ENCODE data around the gene ELP6. TPM values are rescaled to one million over a fixed set of nuclear protein-coding genes. Genes with fewer than 3 reads are reported as not detected.
"Not testable (repeated sequence)": the region's sequence is repeated elsewhere in the genome, so short reads cannot be mapped to it uniquely, and the experiment has no call there.

The ELP6 gene
- total RNA-seq, 4 donors from 2014 or later = 14.8 to 31.2 (median 23.8) TPM

DNA sequence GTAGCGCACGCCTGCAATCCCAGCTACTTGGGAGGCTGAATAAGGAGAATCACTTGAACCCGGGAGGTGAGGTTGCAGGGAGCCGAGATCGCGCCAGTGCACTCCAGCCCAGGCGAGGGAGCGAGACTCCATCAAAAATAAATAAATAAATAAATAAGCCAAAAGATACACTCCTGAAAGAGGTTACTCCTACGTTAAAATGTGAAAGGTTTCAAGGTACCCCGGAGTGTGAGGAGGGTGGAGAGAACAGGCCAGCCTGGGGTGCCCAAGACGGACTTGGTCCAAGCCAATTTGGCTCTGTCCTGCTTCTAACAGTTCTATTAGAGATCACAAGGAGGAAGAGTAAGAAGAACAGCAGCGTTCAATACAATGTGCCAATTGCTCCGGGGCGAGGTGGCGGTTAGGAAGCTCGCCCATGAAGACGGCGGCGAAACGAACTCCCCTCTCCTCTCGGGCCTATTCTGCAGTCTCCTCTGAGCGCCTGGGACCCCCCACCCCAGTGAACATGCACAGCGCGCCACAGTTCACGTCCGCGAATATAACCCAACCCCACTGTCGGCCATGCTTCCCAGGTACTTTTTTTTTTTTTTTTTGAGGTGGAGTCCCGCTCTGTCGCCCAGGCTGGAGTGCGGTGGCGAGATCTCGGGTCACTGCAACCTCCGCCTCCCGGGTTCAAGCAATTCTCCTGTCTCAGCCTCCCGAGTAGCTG is 942 bp downstream of the ELP6 start:
- no peak for ATAC-seq (ENCODE audit: low FRiP score)
- no peak for DNase-seq (ENCODE audit: low spot score)
- TF ChIP-seq, protein P1, sequence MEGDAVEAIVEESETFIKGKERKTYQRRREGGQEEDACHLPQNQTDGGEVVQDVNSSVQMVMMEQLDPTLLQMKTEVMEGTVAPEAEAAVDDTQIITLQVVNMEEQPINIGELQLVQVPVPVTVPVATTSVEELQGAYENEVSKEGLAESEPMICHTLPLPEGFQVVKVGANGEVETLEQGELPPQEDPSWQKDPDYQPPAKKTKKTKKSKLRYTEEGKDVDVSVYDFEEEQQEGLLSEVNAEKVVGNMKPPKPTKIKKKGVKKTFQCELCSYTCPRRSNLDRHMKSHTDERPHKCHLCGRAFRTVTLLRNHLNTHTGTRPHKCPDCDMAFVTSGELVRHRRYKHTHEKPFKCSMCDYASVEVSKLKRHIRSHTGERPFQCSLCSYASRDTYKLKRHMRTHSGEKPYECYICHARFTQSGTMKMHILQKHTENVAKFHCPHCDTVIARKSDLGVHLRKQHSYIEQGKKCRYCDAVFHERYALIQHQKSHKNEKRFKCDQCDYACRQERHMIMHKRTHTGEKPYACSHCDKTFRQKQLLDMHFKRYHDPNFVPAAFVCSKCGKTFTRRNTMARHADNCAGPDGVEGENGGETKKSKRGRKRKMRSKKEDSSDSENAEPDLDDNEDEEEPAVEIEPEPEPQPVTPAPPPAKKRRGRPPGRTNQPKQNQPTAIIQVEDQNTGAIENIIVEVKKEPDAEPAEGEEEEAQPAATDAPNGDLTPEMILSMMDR (IDR thresholded peaks at IDR 0.05) = no peak

DNA sequence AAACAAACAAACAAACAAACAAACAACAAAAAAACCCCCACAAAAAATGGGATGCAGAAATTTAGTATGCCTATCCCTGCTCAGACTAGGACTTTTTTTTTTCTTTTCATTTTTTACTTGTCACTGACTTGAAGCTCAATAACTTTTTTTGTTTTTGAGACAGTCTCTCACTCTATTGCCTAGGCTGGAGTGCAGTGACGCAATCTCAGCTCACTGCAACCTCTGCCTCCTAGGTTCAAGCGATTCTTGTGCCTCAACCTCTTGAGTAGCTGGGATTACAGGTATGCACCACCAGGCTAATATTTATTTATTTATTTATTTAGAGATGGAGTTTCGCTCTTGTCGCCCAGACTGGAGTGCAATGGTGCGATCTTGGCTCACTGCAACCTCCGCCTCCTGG is 8.2 kb downstream of the ELP6 start:
- DNase-seq (ENCODE audit: low spot score); ATAC-seq (ENCODE audit: low FRiP score): not testable (repeated sequence)

DNA sequence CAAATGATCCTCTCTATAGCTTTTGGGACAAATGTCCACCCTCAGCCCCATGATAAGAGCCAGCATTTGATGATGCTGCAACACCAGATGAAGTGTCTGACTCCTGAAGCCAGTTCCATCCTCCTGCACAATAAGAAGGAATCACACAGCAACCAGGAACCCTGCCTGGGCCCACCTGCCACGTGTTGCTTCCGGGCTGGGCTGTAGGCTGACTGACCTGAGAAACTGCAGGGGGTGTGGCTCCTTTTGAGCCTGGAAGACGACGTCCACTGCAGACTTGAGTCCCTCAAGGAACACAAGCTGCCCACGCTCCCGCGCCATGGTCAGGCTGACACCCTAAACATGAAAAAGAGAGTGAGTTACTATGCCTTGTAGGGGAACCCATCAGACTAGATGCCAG is 9.4 kb downstream of the ELP6 start:
- ATAC-seq (ENCODE audit: low FRiP score) = no peak
- TF ChIP-seq, protein P1 (IDR thresholded peaks at IDR 0.05) = no peak
- no peak for DNase-seq (ENCODE audit: low spot score)

DNA sequence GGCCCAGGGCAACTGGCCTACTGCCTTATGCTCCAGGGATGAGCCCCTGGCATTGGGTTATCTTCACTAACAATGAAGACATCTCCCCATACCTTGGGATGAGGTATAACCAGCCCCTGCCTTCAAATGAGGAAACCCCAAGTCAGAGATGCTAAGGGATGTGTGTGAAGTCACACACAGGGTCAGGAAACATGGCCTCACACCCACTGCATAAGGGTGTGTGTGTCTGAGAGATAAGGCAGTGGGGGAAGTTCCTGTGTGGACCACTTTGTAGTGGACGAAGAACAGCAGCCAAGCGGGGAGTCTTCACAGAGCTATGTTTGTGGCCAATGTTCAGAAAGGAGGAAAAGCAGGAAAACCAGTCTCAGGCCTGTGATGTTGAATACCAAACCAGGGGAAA is 10.5 kb downstream of the ELP6 start:
- DNase-seq (ENCODE audit: low spot score) (no peak), ATAC-seq (ENCODE audit: low FRiP score) (no peak)
- TF ChIP-seq, protein P1 (IDR thresholded peaks at IDR 0.05) = no peak

DNA sequence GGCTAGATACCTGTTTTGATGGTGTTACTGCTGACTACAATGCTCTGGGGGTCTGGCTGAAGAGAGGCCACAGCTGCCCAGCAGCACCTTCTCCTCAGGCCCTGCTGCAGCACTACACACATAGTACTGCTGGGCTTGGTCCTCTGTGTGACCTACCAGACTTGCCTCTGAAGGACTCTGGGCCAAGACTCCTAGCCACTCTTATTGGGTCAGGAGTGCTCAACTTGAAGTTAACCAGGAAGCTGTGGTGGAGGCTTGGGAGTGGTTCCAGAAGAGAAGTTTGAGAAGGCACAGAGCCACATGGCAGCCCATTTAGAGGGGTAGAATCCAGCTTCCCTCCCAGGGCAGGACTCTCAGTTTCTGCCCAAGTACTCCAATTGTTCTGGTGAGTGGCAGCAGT is 16.6 kb downstream of the ELP6 start:
- DNase-seq (ENCODE audit: low spot score) (no peak), ATAC-seq (ENCODE audit: low FRiP score) (no peak)
- TF ChIP-seq, protein P1 (IDR thresholded peaks at IDR 0.05) = no peak

DNA sequence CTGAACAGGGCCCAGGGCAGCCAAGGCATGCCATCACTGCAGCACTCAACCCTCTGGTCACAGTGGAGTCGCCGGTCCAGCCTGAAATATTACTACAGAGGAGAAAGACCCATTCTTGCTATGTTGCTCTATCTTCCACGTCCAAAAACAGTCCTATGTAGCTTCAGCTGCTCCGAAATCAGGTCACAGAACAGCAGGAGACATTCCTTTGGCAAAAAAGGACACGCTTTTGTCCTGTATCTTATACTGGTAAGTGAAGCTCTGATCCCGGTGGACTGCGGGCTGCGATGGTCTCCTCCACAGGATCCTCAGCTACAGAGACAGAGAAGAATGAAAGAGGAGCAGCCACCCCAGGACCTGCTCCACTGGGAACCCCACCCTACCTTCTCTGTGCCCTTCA is 17.6 kb downstream of the ELP6 start:
- TF ChIP-seq, protein P1 (IDR thresholded peaks at IDR 0.05) = no peak
- ATAC-seq (ENCODE audit: low FRiP score) = no peak
- DNase-seq (ENCODE audit: low spot score) = no peak

DNA sequence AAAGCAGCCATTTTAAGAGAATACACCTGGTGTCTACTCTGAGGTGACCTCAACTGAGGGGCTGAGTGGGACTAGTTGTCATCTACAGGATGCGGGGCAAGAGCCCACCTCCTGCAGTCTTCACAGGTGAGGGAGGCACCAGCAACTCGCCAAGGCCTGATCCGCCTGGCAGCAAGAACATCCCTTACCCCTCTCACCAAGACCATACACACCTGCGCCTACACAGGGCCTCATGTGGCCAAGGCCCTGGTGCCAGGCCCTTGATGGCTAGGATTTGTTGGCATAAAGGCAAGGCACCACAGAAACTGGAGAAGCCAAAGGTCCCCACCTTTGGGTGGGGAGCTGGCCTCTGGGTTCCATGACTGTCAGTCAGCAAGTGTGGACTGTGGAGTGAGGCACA is 18.4 kb downstream of the ELP6 start:
- DNase-seq (ENCODE audit: low spot score) (no peak), ATAC-seq (ENCODE audit: low FRiP score) (no peak)
- TF ChIP-seq, protein P1 (IDR thresholded peaks at IDR 0.05) = no peak
